T47D (cell line): ENCODE results near the gene ZFYVE26.

Experiments used
- DNase-seq, 2 experiments: peaks; one replicate each; pipeline versions ENCODE4 v3.0.0 to v3.0.0-alpha.2; 2011 to 2012; ENCODE audit warnings: low read depth in 1 of 2, low spot score in 1 of 2
- JUND ChIP-seq: IDR thresholded peaks from 2 replicates; pipeline ENCODE4 v1.6.1; 2012; ENCODE audit warnings: low read depth
- in situ Hi-C: cut with HindIII; loops from 2 replicates; pipeline ENCODE4 v1.10.0; 2016; ENCODE audit warnings: low sequenced_read_pairs, low pct_unique_long_range_greater_than_20kb

ZFYVE26 gene

GRCh38 chr14:67787673-67788072, 28.7 kb downstream of the ZFYVE26 start:
- no peak for DNase-seq
- in situ Hi-C loops: no loop called here
- no peak for TF ChIP-seq JUND

GRCh38 chr14:67785270-67786109, 30.9 kb downstream of the ZFYVE26 start:
- DNase-seq: no peak
- in situ Hi-C loops: no loop called here
- TF ChIP-seq JUND: no peak

GRCh38 chr14:67784244-67784823, 32.1 kb downstream of the ZFYVE26 start:
- DNase-seq: no peak
- no peak for TF ChIP-seq JUND
- in situ Hi-C loops: no loop called here

GRCh38 chr14:67782090-67782489, 34.3 kb downstream of the ZFYVE26 start:
- in situ Hi-C loops: no loop called here
- no peak for TF ChIP-seq JUND
- DNase-seq: no peak

- DNase-seq: no peak
- in situ Hi-C loops: no loop called here
- TF ChIP-seq JUND: no peak
Observed at GRCh38 chr14:67778792-67779191, 37.6 kb downstream of the ZFYVE26 start.

- no peak for TF ChIP-seq JUND
- in situ Hi-C loops: no loop called here
- DNase-seq: no peak
Observed at GRCh38 chr14:67776653-67777322, 39.6 kb downstream of the ZFYVE26 start.

- in situ Hi-C loops: no loop called here
- no peak for TF ChIP-seq JUND
- no peak for DNase-seq
Observed at GRCh38 chr14:67773844-67774377, 42.5 kb downstream of the ZFYVE26 start.

- no peak for DNase-seq
- in situ Hi-C loops: no loop called here
- TF ChIP-seq JUND: no peak
Observed at GRCh38 chr14:67768219-67768618, 48.2 kb downstream of the ZFYVE26 start.

- DNase-seq: no peak
- in situ Hi-C loops: no loop called here
- no peak for TF ChIP-seq JUND
Observed at GRCh38 chr14:67766035-67766680, 50.2 kb downstream of the ZFYVE26 start.

- TF ChIP-seq JUND: no peak
- in situ Hi-C loops: no loop called here
- peak in 1 of 2 experiments; percentile 36 for DNase-seq
Observed at GRCh38 chr14:67765192-67765834, 51.1 kb downstream of the ZFYVE26 start.

GRCh38 chr14:67764496-67764895, 51.9 kb downstream of the ZFYVE26 start:
- no peak for DNase-seq
- no peak for TF ChIP-seq JUND
- in situ Hi-C loops: no loop called here

- in situ Hi-C loops: no loop called here
- peak in 1 of 2 experiments; percentile 64 for DNase-seq
Observed at GRCh38 chr14:67763158-67763822, 53.1 kb downstream of the ZFYVE26 start.

More at GRCh38 chr14:67763158-67763822, 53.1 kb downstream of the ZFYVE26 start:
- peak; percentile 41; the same call in 1 of the 2 replicates for TF ChIP-seq JUND
